Kidney tubule cell (primary cell): Measurements from ENCODE around the gene NDUFC2.
A peak's percentile ranks its signal among the peaks of the same experiment; 100 is the strongest.

Experiments
- DNase-seq: peaks from one replicate; pipeline ENCODE4 v3.0.0-alpha.2; 2018; ENCODE audit warnings: low spot score

The NDUFC2 gene

DNA sequence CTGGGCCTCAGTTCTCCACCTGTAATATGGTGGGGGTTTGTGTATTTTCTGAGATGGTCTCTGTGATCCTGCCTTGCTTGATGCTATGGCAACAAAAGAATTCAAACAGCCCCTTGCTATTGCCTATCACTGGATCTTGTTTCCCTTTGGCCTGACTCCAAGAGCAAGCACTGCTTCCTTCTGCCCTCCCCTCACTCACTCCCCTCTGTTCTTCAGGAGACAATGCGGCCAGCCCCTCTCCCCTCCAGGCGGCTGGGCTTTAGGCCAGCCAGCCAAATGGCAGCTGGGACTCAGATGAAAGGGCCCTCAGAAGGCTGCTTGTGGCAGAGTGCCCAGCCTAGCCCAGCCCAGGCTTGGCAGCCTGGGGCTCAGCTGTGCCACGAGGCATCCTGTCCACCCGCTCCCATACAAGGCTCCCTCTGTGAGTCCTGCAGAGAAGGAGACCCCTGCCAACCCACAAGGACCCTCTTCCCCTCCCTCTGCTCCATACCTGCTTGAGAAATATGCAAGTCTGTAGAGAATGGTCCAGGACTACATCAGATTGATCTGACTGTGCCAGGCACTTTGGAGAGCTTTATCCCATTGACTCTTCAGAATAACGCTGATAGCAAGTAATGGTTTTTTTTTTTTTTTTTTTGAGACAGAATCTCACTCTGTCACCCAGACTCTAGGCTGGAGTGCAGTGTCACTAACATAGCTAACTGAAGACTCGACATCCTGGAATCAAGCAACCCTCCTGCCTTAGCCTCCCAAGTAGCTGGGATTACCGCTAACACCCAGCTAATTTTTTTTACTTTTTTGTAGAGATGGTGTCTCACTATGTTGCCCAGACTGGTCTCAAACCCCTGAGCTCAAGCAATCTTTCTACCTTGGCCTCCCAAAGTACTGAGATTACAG, 49.0 kb downstream of the NDUFC2 start:
- DNase-seq = peak; percentile 48

DNA sequence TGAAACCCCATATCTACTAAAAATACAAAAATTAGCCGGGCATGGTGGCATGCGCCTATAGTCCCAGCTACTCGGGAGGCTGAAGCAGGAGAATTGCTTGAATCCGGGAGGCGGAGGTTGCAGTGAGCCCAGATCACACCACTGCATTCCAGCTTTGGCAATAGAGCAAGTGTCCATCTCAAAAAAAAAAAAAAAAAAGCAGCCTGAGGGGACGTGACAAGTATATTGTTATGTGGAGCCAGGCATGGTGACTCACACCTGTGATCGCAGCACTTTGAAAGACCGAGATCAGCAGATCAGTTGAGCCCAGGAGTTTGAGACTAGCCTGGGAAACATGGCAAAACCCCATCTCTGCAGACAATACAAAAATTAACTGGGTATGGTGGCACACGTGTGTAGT, 51.2 kb downstream of the NDUFC2 start:
- DNase-seq = peak; percentile 64

- DNase-seq = no peak
Observed at GRCh38 chr11:78027759-78028158, 51.9 kb downstream of the NDUFC2 start.

DNA sequence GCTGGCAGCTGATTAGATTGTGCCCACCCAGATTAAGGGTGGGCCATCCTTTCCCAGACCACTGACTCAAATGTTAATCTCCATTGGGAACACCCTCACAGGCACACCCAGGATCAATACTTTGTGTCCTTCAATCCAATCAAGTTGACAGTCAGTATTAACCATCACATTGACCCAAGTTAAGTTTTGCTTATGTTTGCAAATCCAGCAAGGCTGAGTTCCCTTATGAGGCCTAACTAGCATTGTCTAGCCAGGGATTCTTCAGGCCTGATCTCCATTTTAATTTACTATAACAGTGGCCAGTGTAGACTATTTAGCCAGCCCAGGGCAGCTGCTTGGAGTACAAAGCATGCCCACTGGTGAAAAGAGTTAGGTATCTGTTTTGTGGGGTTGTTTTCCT, 54.3 kb downstream of the NDUFC2 start:
- DNase-seq = no peak

DNA sequence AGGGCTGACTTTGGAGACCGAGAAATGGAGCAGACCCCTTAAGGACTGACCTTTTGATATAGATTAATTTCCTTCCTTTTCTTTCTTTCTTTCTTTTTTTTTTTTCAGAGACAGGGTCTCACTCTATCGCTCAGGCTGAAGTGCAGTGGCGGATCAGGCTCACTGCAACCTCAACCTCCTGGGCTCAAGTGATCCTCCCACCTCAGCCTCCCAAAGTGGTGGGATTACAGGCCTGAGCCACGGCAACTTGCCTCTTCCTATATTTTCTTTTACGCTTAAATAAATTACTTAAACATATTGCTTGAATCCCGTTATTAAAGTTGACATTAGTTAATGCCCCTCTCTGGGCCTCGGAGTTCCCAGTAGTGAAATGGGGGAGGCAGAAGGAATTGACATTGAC, 56.2 kb downstream of the NDUFC2 start:
- DNase-seq = no peak

DNA sequence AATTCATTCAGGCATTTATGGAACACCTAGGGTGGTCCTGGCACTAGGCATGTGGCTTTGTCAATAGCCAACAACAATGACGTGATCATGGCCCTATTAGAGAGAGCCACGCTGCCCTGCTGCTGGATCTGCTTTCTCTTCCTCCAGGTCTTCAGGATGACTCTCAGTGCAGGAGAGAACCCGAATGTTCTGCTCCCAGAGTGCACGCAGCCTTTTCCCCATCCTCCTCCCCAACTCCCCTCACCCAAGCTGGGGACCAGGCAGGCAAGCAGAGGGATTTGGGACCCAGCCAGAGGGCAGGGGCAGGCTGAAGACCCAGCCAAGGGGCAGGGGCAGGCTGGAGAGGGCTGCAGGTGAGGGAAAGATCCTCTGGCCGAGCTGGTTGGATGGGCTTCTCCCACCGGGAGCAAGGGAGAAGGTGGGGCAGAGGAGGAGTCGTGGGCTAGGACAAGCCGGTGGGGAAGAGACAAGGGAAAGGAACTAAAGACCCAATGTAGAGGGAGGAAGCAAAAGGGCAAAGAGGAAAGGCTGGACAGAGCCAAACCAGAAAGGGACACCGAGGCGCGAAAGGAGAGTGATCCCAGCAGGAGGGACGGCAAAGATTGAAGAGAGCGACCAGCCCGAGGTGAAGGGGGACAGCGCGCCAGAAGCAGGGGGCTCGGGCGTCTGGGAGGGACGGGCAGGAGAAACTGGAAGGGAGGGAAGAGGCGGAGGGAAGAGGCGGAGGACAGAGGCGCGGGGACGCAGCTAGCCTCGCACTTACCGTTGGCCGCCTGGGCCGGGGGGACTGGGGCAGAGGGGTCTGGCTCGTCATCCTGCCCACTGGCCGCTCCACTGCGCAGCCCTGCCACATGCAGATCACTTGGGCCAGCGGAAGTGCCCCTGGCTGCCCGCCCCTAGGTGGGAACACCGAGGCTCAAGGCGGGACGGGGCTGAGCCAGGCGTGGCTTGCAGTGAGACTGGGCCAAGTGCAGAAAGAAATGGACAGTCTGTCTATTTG, 57.0 kb downstream of the NDUFC2 start, which contains the start of gene KCTD14:
TSS of gene KCTD14 (minus strand) at position 880 of the 1,000 bp plus-strand sequence. CDS start at position 853, 27 bp downstream.
- peak; percentile 78 for DNase-seq

- DNase-seq = no peak
Observed at GRCh38 chr11:78021611-78022010, 58.1 kb downstream of the NDUFC2 start.

DNA sequence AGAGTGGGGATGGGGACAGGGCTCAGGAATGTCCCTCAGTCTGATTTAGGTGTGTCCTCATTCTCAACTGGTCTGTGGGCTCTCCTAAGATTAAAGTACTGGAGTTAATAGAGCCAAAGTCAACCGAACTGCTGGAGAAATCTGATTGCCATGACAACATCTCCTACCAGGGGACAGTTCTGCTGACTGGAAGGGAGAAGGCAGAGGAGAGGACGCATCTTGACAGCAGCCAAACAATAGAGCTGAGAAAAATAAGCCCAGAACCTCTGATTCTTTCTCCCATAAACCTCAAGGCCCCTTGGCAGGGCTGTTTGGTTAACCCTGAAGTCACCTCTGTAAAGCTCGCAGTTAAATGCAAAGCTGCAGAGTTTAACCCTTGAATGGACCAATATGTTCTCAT, 59.4 kb downstream of the NDUFC2 start:
- DNase-seq = no peak

GRCh38 chr11:78019808-78020207, 59.9 kb downstream of the NDUFC2 start:
- peak; percentile 85 for DNase-seq
